Adrenal gland (tissue), 12 donors: ENCODE results near the gene METRNL. TPM values are rescaled to one million over a fixed set of nuclear protein-coding genes. Genes with fewer than 3 reads are reported as not detected.
A peak's percentile ranks its signal among the peaks of the same experiment; 100 is the strongest.

Source experiments
- DNase-seq, 7 donors: peaks; one replicate each; pipeline ENCODE4 v3.0.0-alpha.2; 2019 to 2020
- H3K27ac ChIP-seq, 5 donors: fragments of 200-600 bp; sonication (generic) in 4 of 5; 1 replicate in 3 of 5; 2 replicates in 2 of 5; pipeline versions ENCODE4 v1.5.1 to v1.8.0; 2016 to 2020; ENCODE audit warnings: mild to moderate bottlenecking in 1 of 5
- H3K27me3 ChIP-seq: fragments of 200-600 bp; 2 replicates; pipeline ENCODE4 v1.8.0; 2021
- H3K36me3 ChIP-seq, 2 donors: fragments of 200-600 bp; replicated peaks in 1 of 2; 1 replicate in 1 of 2; 2 replicates in 1 of 2; pipeline versions ENCODE4 v1.5.1 to v1.8.0; 2018 to 2022
- H3K4me1 ChIP-seq, 2 donors: fragments of 200-600 bp; replicated peaks in 1 of 2; 1 replicate in 1 of 2; 2 replicates in 1 of 2; pipeline versions ENCODE4 v1.5.1 to v1.8.0; 2018 to 2021
- H3K4me3 ChIP-seq, 4 donors: fragments of 200-600 bp; sonication (generic) in 3 of 4; one replicate each; pipeline ENCODE4 v1.5.1; 2016 to 2018
- H3K9me3 ChIP-seq, 3 donors: fragments of 200-600 bp; sonication (generic) in 1 of 3; replicated peaks in 1 of 3; 1 replicate in 2 of 3; 2 replicates in 1 of 3; pipeline versions ENCODE4 v1.5.1 to v1.8.0; 2016 to 2021
- POLR2A ChIP-seq, 2 donors: fragments of 450-650 bp; IDR thresholded peaks; one replicate each; pipeline ENCODE4 v1.6.1; 2017; ENCODE audit warnings: antibody characterized with exemption in 2 of 2, mild to moderate bottlenecking in 2 of 2, moderate library complexity in 1 of 2
- WGBS, 4 donors: extraction: QIAGEN DNeasy Blood & Tissue Kit in 2 of 4; methylation state at CpG; one replicate each; pipeline versions ENCODE4 v1.1.5 to v1.1.7; 2013 to 2017; 5-methylcytosine and 5-hydroxymethylcytosine counted together
- intact Hi-C, 2 donors: fragments of 100-400 bp; cut with DNase I; formaldehyde crosslinking; loops; one replicate each; pipeline versions ENCODE4 v1.14.1 to v1.15.0; 2022 to 2023
- polyA plus RNA-seq, 3 donors: library from polyadenylated mRNA; stranded (reverse); fragments of 200-250 nt in 2 of 3; fragments of 350-450 nt in 1 of 3; fragmentation: Illumina TruSeq in 1 of 3; extraction: RNeasy Lipid Tissue Mini Kit (QIAGEN cat#74804) in 1 of 3; gene quantifications; one replicate each; pipeline ENCODE4 v1.2.3, GENCODE V29; 2013 to 2014
- total RNA-seq, 9 donors: library from RNA; depleted of rRNA in 4 of 9; stranded (reverse); fragments of >200 nt in 4 of 9; fragments of 120-200 nt in 1 of 9; fragmentation: NEBNext Ultra II Directional in 1 of 9; extraction: Animal tissue kit (Norgen Biotek cat#: 25700) in 1 of 9; gene quantifications; one replicate each; pipeline versions ENCODE4 v1.1.0 to v1.2.4, GENCODE V29; 2013 to 2023
- TF ChIP-seq, protein P1 (sequence below), 6 experiments: fragments of 450-650 bp in 4 of 6; fragments of 200-600 bp in 2 of 6; sonication (generic) in 1 of 6; IDR thresholded peaks; 1 replicate in 5 of 6; 2 replicates in 1 of 6; pipeline versions ENCODE4 v1.5.1 to v1.8.0; 2016 to 2021; ENCODE audit warnings: antibody characterized with exemption in 6 of 6, mild to moderate bottlenecking in 2 of 6, moderate library complexity in 1 of 6
- donor health status: healthy with polysubstance abuse.
- donor health status: Bipolar disorder and iron deficiency.
- donor health status: DM: yes; HTN: yes; CAD: no.
- donor health status: DM: no; HTN: no; CAD: no.
- donor health status: DM: no; HTN: no; CAD: no.
- donor health status: DM: yes; HTN: yes; CAD: no.

Gene METRNL
- total and polyA plus RNA-seq, 12 donors = 1.9 to 72.7 (median 25.9) TPM

DNA sequence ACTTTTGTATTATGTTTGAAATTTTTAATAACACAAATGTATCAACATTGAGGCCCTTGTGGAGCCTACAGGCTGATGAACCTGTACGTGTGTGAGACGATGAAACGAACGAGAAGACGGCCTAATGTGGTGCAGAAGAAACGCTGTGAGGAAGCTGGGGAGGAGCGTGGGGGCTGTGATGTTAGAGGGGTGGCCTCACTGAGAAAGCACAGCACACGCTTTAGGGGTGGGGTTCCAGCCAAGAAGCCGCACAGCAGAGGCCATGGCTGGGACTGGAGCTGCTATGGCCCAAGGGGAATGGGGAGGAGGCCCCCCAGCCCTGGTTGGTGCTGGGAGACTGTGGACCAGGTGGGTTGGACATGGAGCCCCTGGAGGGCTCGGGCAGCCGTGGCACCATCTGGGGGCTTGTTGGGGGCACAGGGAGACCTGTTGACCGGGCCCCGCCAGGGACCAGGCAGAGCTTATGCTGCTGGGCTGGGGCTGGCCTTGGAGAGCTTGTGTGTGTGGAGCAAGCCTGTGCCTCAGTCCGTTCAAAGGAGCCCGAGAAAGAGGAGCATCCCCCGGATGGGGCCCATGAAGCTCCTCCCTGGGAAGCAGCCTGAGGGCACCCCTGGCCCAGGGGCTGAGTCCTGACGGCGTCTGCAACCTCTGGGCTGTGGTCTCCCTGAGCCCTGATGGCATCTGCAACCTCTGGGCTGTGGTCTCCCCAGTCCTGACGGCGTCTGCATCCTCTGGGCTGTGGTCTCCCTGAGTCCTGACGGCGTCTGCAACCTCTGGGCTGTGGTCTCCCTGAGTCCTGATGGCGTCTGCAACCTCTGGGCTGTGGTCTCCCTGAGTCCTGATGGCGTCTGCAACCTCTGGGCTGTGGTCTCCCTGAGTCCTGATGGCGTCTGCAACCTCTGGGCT lies 44.7 kb downstream of the METRNL start:
- WGBS, 4 donors = 73 to 93% (median 81%) methylated on average over 13 to 25 of the region's 25 CpGs
- Histone ChIP-seq H3K36me3 (no peaks in the 10 kb centered on the region), H3K9me3 (no peaks in the 10 kb centered on the region), H3K27ac (no peak overlapping the region), H3K4me3 (no peak overlapping the region), H3K27me3 (no peaks in the 10 kb centered on the region), H3K4me1 (no peaks in the 10 kb centered on the region)
- peak in 1 of 7 donors; percentile 11 for DNase-seq
- intact Hi-C loops = no loop called here
- TF ChIP-seq, protein P1, sequence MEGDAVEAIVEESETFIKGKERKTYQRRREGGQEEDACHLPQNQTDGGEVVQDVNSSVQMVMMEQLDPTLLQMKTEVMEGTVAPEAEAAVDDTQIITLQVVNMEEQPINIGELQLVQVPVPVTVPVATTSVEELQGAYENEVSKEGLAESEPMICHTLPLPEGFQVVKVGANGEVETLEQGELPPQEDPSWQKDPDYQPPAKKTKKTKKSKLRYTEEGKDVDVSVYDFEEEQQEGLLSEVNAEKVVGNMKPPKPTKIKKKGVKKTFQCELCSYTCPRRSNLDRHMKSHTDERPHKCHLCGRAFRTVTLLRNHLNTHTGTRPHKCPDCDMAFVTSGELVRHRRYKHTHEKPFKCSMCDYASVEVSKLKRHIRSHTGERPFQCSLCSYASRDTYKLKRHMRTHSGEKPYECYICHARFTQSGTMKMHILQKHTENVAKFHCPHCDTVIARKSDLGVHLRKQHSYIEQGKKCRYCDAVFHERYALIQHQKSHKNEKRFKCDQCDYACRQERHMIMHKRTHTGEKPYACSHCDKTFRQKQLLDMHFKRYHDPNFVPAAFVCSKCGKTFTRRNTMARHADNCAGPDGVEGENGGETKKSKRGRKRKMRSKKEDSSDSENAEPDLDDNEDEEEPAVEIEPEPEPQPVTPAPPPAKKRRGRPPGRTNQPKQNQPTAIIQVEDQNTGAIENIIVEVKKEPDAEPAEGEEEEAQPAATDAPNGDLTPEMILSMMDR (IDR thresholded peaks at IDR 0.05) = no peak
- TF ChIP-seq POLR2A (IDR thresholded peaks at IDR 0.05) = no peak

DNA sequence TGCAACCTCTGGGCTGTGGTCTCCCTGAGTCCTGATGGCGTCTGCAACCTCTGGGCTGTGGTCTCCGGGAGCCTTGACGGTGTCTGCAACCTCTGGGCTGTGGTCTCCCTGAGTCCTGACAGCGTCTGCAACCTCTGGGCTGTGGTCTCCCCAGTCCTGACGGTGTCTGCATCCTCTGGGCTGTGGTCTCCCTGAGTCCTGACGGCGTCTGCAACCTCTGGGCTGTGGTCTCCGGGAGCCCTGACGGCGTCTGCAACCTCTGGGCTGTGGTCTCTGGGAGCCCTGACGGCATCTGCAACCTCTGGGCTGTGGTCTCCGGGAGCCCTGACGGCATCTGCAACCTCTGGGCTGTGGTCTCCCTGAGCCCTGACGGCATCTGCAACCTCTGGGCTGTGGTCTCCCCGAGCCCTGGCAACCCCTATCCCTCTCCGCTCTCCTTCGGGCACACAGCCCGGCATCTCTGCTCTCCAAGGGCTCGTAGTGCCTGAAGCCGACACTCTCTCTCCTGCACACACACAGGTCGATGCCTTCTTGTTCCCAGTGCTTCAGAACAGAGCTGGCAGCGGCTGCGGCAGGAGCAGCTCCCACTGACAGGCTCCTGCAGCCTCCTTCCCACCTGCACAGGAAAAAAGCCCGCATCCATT lies 45.6 kb downstream of the METRNL start:
- TF ChIP-seq, protein P1 (IDR thresholded peaks at IDR 0.05) = no peak
- TF ChIP-seq POLR2A (IDR thresholded peaks at IDR 0.05) = no peak
- peak in 1 of 7 donors; percentile 40 for DNase-seq

DNA sequence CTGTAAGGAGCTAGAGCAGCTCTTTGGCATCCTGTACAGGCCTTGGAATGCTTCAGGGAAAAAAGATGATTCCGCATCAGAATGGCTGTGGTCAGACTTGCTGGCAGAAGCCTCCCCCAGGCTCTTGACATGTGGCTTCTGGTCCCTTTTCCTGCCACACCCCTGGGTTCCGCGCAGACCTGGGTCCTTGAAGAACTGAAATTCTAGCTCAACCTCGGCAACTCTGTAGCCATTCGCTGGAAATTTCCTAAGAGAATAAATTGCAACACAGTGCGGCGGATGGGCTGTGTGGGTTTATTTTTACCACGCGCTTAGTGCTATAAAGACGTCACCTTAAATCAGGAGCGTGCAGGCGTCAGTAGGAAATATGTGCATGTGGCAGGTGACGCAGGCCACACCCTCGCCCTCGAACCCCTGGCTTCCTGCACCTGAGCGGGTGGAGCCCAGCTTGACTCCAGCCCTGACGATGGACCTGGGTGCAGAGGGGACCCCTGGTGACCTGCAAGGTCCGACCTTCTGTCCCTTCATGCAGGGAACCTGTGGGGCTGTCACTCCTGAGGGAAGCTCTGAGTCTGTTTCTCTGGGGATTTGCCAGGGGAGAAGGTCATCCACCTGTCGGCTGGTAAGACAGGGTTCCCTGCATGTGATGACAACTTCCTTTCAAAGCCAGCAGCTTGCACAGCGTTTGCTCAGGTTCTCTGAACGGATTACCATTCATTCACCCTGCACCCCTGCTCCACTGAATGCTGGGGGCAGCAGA lies 46.3 kb downstream of the METRNL start:
- no peaks in the 10 kb centered on the region for H3K27me3 ChIP-seq
- WGBS, 4 donors = 60 to 72% (median 65%) methylated on average over 13 to 21 of the region's 21 CpGs
- H3K9me3 ChIP-seq = no peaks in the 10 kb centered on the region
- no peak overlapping the region for H3K4me3 ChIP-seq
- no peaks in the 10 kb centered on the region for H3K4me1 ChIP-seq
- H3K27ac ChIP-seq = no peak overlapping the region
- DNase-seq = peak in 3 of 7 donors; percentile 49 to 65 (median 58)
- intact Hi-C loops = no loop called here
- H3K36me3 ChIP-seq = no peaks in the 10 kb centered on the region
- TF ChIP-seq, protein P1 (IDR thresholded peaks at IDR 0.05) = no peak
- no peak for TF ChIP-seq POLR2A (IDR thresholded peaks at IDR 0.05)

More for the DNA sequence above, 45.6 kb downstream of the METRNL start:
- Histone ChIP-seq H3K27ac (no peak overlapping the region), H3K27me3 (no peaks in the 10 kb centered on the region), H3K4me3 (no peak overlapping the region), H3K4me1 (no peaks in the 10 kb centered on the region), H3K9me3 (no peaks in the 10 kb centered on the region), H3K36me3 (no peaks in the 10 kb centered on the region)
- intact Hi-C loops = no loop called here
- 71 to 78% (median 72%) methylated on average over 16 to 24 of the region's 24 CpGs for WGBS, 4 donors
